ENCODE measurements around the gene KSR2. TPM values are rescaled to one million over a fixed set of nuclear protein-coding genes. Genes with fewer than 3 reads are reported as not detected.

Gene KSR2
- total RNA-seq, 2 donors from 2014 or later, result 0.07 TPM; not detected in 1

DNA sequence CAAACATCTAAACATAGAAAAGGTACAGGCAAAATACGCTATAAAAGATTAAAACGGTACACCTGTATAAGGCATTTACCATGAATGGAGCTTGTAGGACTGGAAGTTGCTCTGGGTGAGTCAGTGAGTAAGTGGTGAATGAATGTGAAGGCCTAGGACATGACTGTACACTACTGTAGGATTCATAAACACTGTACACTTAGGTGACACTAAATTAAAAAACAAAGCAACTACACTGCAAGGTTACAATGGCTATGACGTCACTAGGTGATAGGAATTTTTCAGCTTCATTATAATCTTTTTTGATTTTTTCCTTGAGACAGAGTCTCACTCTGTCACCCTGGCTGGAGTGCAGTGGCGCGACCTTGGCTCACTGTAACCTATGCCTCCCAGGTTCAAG is 269.2 kb downstream of the KSR2 start:
- Histone ChIP-seq H3K36me3 (no peaks in the 10 kb centered on the region), H3K27me3 (replicated peaks; ENCODE audit: insufficient read depth) (no peaks in the 10 kb centered on the region), H3K27ac (no peak overlapping the region), H3K4me1 (ENCODE audit: control insufficient read depth in 1 of 2, low read depth in 2 of 2) (no peaks in the 10 kb centered on the region), H3K9me3 (no peaks in the 10 kb centered on the region), H3K4me3 (no peak overlapping the region)
- TF ChIP-seq, protein P1, sequence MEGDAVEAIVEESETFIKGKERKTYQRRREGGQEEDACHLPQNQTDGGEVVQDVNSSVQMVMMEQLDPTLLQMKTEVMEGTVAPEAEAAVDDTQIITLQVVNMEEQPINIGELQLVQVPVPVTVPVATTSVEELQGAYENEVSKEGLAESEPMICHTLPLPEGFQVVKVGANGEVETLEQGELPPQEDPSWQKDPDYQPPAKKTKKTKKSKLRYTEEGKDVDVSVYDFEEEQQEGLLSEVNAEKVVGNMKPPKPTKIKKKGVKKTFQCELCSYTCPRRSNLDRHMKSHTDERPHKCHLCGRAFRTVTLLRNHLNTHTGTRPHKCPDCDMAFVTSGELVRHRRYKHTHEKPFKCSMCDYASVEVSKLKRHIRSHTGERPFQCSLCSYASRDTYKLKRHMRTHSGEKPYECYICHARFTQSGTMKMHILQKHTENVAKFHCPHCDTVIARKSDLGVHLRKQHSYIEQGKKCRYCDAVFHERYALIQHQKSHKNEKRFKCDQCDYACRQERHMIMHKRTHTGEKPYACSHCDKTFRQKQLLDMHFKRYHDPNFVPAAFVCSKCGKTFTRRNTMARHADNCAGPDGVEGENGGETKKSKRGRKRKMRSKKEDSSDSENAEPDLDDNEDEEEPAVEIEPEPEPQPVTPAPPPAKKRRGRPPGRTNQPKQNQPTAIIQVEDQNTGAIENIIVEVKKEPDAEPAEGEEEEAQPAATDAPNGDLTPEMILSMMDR (IDR thresholded peaks at IDR 0.05), result no peak
- ATAC-seq (ENCODE audit: insufficient number of reproducible peaks, low FRiP score, low read depth) (no peak), DNase-seq (ENCODE audit: low spot score) (no peak)

DNA sequence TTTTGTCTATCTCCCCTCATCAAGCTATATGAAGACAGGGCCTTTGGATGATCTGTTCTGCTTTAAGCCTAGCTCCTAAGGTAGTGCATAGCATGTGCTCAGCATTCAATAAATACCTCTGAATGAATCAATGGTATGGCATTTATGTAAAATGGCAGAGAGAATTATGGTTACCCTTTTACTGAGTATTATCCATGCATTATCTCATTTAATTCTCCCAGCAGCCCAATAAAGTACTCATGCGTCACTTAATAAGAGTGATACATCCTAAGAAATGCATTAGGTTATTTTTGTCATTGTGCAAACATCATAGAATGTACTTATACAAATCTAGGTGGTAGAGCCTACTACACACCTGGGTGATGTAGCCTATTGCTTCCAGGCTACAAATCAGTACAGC is 269.7 kb downstream of the KSR2 start:
- ATAC-seq (ENCODE audit: insufficient number of reproducible peaks, low FRiP score, low read depth), result no peak
- Histone ChIP-seq H3K27me3 (replicated peaks; ENCODE audit: insufficient read depth) (no peaks in the 10 kb centered on the region), H3K4me3 (no peak overlapping the region), H3K4me1 (ENCODE audit: control insufficient read depth in 1 of 2, low read depth in 2 of 2) (no peaks in the 10 kb centered on the region), H3K27ac (no peak overlapping the region), H3K36me3 (no peaks in the 10 kb centered on the region), H3K9me3 (no peaks in the 10 kb centered on the region)
- DNase-seq (ENCODE audit: low spot score), result no peak
- TF ChIP-seq, protein P1 (IDR thresholded peaks at IDR 0.05), result no peak

DNA sequence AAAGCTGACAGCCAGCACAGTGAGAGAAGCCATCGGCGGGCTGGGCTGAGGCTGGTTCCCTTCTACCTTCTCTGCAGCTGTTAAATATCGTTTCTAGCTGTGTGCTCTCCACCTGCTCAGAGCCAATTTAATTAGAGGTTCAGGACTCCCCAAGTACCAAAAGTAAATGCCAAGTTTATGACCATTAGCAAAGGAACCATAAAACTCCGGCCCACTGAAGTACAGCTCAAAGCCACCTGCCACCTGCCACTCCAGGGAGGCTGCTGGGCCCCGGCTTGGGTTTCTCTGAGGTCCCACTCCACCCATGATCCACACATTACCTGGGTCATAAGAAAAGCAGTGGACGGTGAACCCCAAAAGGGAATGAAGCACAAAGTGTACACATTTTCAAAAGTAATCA is 272.8 kb downstream of the KSR2 start:
- H3K36me3 ChIP-seq, result no peaks in the 10 kb centered on the region
- no peak overlapping the region for H3K27ac ChIP-seq
- H3K27me3 ChIP-seq (replicated peaks; ENCODE audit: insufficient read depth), result no peaks in the 10 kb centered on the region
- ATAC-seq (ENCODE audit: insufficient number of reproducible peaks, low FRiP score, low read depth) (no peak), DNase-seq (ENCODE audit: low spot score) (no peak)
- H3K4me3 ChIP-seq, result no peak overlapping the region
- TF ChIP-seq, protein P1 (IDR thresholded peaks at IDR 0.05), result no peak
- no peaks in the 10 kb centered on the region for H3K4me1 ChIP-seq (ENCODE audit: control insufficient read depth in 1 of 2, low read depth in 2 of 2)
- no peaks in the 10 kb centered on the region for H3K9me3 ChIP-seq

DNA sequence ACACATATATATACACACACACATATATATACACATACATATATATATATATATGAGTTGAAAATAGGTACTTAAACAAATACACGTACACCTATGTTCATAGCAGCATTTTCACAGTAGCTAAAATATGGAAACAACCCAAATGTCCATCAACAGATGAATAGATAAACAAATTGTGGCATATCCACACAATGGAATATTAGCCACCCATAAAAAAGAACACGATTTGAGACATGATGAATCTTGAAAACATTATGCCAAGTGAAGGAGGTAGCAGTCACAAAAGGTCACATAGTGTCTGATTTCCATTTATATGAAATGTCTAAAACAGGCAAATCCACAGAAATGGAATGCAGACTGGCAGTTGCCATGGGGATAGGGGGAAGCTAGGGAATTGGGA is 276.3 kb downstream of the KSR2 start:
- no peaks in the 10 kb centered on the region for H3K27me3 ChIP-seq (replicated peaks; ENCODE audit: insufficient read depth)
- no peaks in the 10 kb centered on the region for H3K36me3 ChIP-seq
- no peaks in the 10 kb centered on the region for H3K4me1 ChIP-seq (ENCODE audit: control insufficient read depth in 1 of 2, low read depth in 2 of 2)
- no peak overlapping the region for H3K4me3 ChIP-seq
- H3K27ac ChIP-seq, result no peak overlapping the region
- TF ChIP-seq, protein P1 (IDR thresholded peaks at IDR 0.05), result no peak
- H3K9me3 ChIP-seq, result no peaks in the 10 kb centered on the region
- DNase-seq (ENCODE audit: low spot score) (no peak), ATAC-seq (ENCODE audit: insufficient number of reproducible peaks, low FRiP score, low read depth) (no peak)

DNA sequence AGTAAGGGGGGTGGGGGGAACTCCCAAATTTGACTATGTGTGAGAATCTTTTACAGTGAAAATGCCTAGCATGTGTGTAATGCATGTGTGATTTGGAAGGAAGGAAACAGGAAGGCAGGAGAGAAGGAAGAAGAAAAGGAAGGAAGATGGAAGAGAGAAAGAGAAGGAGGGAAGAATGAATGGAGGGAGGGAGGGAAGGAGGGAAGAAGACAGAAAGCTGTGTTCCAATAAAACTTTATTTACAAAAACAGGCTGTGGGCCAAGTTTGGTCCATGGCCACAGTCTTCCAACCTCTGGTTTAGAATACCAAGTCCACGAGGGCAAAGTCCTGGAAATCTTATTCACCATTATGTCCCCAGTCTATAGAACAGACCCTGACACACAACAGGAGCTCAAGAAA is 278.9 kb downstream of the KSR2 start:
- no peak overlapping the region for H3K4me3 ChIP-seq
- ATAC-seq (ENCODE audit: insufficient number of reproducible peaks, low FRiP score, low read depth) (no peak), DNase-seq (ENCODE audit: low spot score) (no peak)
- H3K27ac ChIP-seq, result no peak overlapping the region
- H3K4me1 ChIP-seq (ENCODE audit: control insufficient read depth in 1 of 2, low read depth in 2 of 2), result peaks cover 0 to 3% of the 10 kb centered on the region in 2 donors
- TF ChIP-seq, protein P1 (IDR thresholded peaks at IDR 0.05), result no peak
- H3K36me3 ChIP-seq, result no peaks in the 10 kb centered on the region
- no peaks in the 10 kb centered on the region for H3K9me3 ChIP-seq
- no peaks in the 10 kb centered on the region for H3K27me3 ChIP-seq (replicated peaks; ENCODE audit: insufficient read depth)
